ENCODE measurements around the gene HABP4.

HABP4 gene

GRCh38 chr9:96442491-96442890 lies 7.5 kb upstream of the HABP4 start:
- H3K4me1 ChIP-seq (ENCODE audit: low read length), result no peaks in the 10 kb centered on the region
- H3K9ac ChIP-seq (ENCODE audit: low read length), result no peak overlapping the region
- H4K20me1 ChIP-seq (ENCODE audit: insufficient read depth, low read length), result no peaks in the 10 kb centered on the region
- H3K36me3 ChIP-seq (replicated peaks; ENCODE audit: low read depth, low read length), result no peaks in the 10 kb centered on the region
- no peaks in the 10 kb centered on the region for H3K9me3 ChIP-seq (ENCODE audit: insufficient read depth, low read length)
- TF ChIP-seq CTCF (IDR thresholded peaks at IDR 0.05; ENCODE audit: low read depth, low read length), result no peak
- TF ChIP-seq EZH2phosphoT487 (IDR thresholded peaks at IDR 0.05; ENCODE audit: low read depth), result no peak
- no peak overlapping the region for H3K27ac ChIP-seq (ENCODE audit: low read length)
- no peaks in the 10 kb centered on the region for H3K27me3 ChIP-seq (ENCODE audit: low read depth, low read length)
- H3K4me3 ChIP-seq (ENCODE audit: low read length), result no peak overlapping the region
- H3K79me2 ChIP-seq (ENCODE audit: low read length), result no peaks in the 10 kb centered on the region
- no peak overlapping the region for H3K4me2 ChIP-seq (ENCODE audit: low read length)
- no peak overlapping the region for H2AFZ ChIP-seq (ENCODE audit: low read depth, low read length)

GRCh38 chr9:96447406-96447805 lies 2.6 kb upstream of the HABP4 start:
- TF ChIP-seq CTCF (IDR thresholded peaks at IDR 0.05; ENCODE audit: low read depth, low read length) (no peak), EZH2phosphoT487 (IDR thresholded peaks at IDR 0.05; ENCODE audit: low read depth) (no peak)
- H3K4me2 ChIP-seq (ENCODE audit: low read length), result no peak overlapping the region
- no peaks in the 10 kb centered on the region for H3K36me3 ChIP-seq (replicated peaks; ENCODE audit: low read depth, low read length)
- H3K4me1 ChIP-seq (ENCODE audit: low read length), result peaks cover 11% of the 10 kb centered on the region
- H3K27me3 ChIP-seq (ENCODE audit: low read depth, low read length), result peaks cover 16% of the 10 kb centered on the region
- no peak overlapping the region for H2AFZ ChIP-seq (ENCODE audit: low read depth, low read length)
- H4K20me1 ChIP-seq (ENCODE audit: insufficient read depth, low read length), result no peaks in the 10 kb centered on the region
- no peaks in the 10 kb centered on the region for H3K79me2 ChIP-seq (ENCODE audit: low read length)
- H3K9ac ChIP-seq (ENCODE audit: low read length), result no peak overlapping the region
- no peaks in the 10 kb centered on the region for H3K9me3 ChIP-seq (ENCODE audit: insufficient read depth, low read length)
- H3K4me3 ChIP-seq (ENCODE audit: low read length), result no peak overlapping the region
- H3K27ac ChIP-seq (ENCODE audit: low read length), result no peak overlapping the region

GRCh38 chr9:96448546-96449170 lies 1.3 kb upstream of the HABP4 start:
- Histone ChIP-seq H3K9me3 (ENCODE audit: insufficient read depth, low read length) (no peaks in the 10 kb centered on the region), H4K20me1 (ENCODE audit: insufficient read depth, low read length) (no peaks in the 10 kb centered on the region), H3K79me2 (ENCODE audit: low read length) (no peaks in the 10 kb centered on the region), H3K27ac (ENCODE audit: low read length) (no peak overlapping the region), H3K27me3 (ENCODE audit: low read depth, low read length) (peaks cover 16% of the 10 kb centered on the region), H3K9ac (ENCODE audit: low read length) (no peak overlapping the region), H3K4me1 (ENCODE audit: low read length) (peaks cover 11% of the 10 kb centered on the region), H3K36me3 (replicated peaks; ENCODE audit: low read depth, low read length) (no peaks in the 10 kb centered on the region), H2AFZ (ENCODE audit: low read depth, low read length) (no peak overlapping the region), H3K4me2 (ENCODE audit: low read length) (no peak overlapping the region), H3K4me3 (ENCODE audit: low read length) (no peak overlapping the region)
- TF ChIP-seq CTCF (IDR thresholded peaks at IDR 0.05; ENCODE audit: low read depth, low read length) (no peak), EZH2phosphoT487 (IDR thresholded peaks at IDR 0.05; ENCODE audit: low read depth) (no peak)

GRCh38 chr9:96449523-96449844 lies 485 bp upstream of the HABP4 start:
- H3K4me2 ChIP-seq (ENCODE audit: low read length), result peak overlapping the region; percentile 96
- no peaks in the 10 kb centered on the region for H3K36me3 ChIP-seq (replicated peaks; ENCODE audit: low read depth, low read length)
- peaks cover 16% of the 10 kb centered on the region for H3K27me3 ChIP-seq (ENCODE audit: low read depth, low read length)
- peak overlapping the region; percentile 93 for H3K4me3 ChIP-seq (ENCODE audit: low read length)
- peak overlapping the region; percentile 97 for H2AFZ ChIP-seq (ENCODE audit: low read depth, low read length)
- H3K9ac ChIP-seq (ENCODE audit: low read length), result peak overlapping the region; percentile 61
- no peak overlapping the region for H3K27ac ChIP-seq (ENCODE audit: low read length)
- H4K20me1 ChIP-seq (ENCODE audit: insufficient read depth, low read length), result no peaks in the 10 kb centered on the region
- TF ChIP-seq EZH2phosphoT487 (IDR thresholded peaks at IDR 0.05; ENCODE audit: low read depth) (no peak), CTCF (IDR thresholded peaks at IDR 0.05; ENCODE audit: low read depth, low read length) (no peak)
- peaks cover 11% of the 10 kb centered on the region for H3K4me1 ChIP-seq (ENCODE audit: low read length)
- no peaks in the 10 kb centered on the region for H3K79me2 ChIP-seq (ENCODE audit: low read length)
- no peaks in the 10 kb centered on the region for H3K9me3 ChIP-seq (ENCODE audit: insufficient read depth, low read length)
